T-helper 2 cell treated with Interferon-gamma antibody and Interleukin-4, amounts not matched to agents 5 μg/mL and 100 μg/mL, for 36 hours (primary cell): ENCODE data around the gene IPCEF1.

ENCODE experiments used
- DNase-seq: peaks from one replicate; pipeline ENCODE4 v3.0.0; 2021; ENCODE audit warnings: low spot score
- H3K27ac Mint-ChIP-seq: one replicate; pipeline ENCODE4 v1.8.0; 2021; ENCODE audit warnings: mild to moderate bottlenecking, mixed read lengths
- H3K27me3 Mint-ChIP-seq: one replicate; pipeline ENCODE4 v1.8.0; 2021; ENCODE audit warnings: low read depth, mixed read lengths
- H3K36me3 Mint-ChIP-seq: one replicate; pipeline ENCODE4 v1.8.0; 2021; ENCODE audit warnings: low read depth, mixed read lengths
- H3K4me1 Mint-ChIP-seq: one replicate; pipeline ENCODE4 v1.8.0; 2021; ENCODE audit warnings: low read depth, mixed read lengths
- H3K4me3 Mint-ChIP-seq: one replicate; pipeline ENCODE4 v1.8.0; 2022; ENCODE audit warnings: mild to moderate bottlenecking, moderate library complexity, mixed read lengths
- H3K9me3 Mint-ChIP-seq: one replicate; pipeline ENCODE4 v1.8.0; 2021; ENCODE audit warnings: mixed read lengths

IPCEF1 gene

DNA sequence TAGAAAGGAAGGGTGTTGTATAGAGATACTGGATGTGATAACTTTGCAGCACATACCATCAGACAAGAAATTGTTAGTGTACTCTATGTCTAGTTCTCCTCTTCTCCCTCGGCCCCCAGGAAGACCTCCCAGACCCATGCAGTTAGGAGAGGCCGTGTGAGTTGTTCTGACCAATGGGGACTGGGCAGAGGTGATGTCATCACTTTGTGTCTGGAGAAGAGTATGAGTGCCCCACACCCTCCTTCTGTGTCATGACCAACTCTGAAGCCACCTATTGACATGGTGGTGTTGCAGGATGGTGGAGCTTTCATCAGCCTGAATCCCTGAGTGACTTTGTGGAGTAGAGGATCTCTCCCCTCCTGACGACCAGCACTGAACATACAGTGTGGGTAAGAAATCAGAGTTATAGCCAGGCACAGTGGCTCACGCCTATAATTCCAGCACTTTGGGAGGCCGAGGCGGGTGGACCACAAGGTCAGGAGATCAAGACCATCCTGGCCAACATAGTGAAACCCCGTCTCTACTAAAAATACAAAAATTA, 72.2 kb downstream of the IPCEF1 start:
- no peaks in the 10 kb centered on the region for H3K4me1 Mint-ChIP-seq
- H3K36me3 Mint-ChIP-seq = no peaks in the 10 kb centered on the region
- peaks cover 13% of the 10 kb centered on the region for H3K27me3 Mint-ChIP-seq
- H3K27ac Mint-ChIP-seq = no peak overlapping the region
- no peak overlapping the region for H3K4me3 Mint-ChIP-seq
- DNase-seq = no peak
- no peaks in the 10 kb centered on the region for H3K9me3 Mint-ChIP-seq

- peaks cover 9% of the 10 kb centered on the region for H3K27me3 Mint-ChIP-seq
- H3K4me3 Mint-ChIP-seq = no peak overlapping the region
- no peaks in the 10 kb centered on the region for H3K9me3 Mint-ChIP-seq
- H3K27ac Mint-ChIP-seq = no peak overlapping the region
- H3K4me1 Mint-ChIP-seq = peaks cover 19% of the 10 kb centered on the region
- no peaks in the 10 kb centered on the region for H3K36me3 Mint-ChIP-seq
- no peak for DNase-seq
These were observed 76.1 kb downstream of the IPCEF1 start for GRCh38 chr6:154280521-154280920.

DNA sequence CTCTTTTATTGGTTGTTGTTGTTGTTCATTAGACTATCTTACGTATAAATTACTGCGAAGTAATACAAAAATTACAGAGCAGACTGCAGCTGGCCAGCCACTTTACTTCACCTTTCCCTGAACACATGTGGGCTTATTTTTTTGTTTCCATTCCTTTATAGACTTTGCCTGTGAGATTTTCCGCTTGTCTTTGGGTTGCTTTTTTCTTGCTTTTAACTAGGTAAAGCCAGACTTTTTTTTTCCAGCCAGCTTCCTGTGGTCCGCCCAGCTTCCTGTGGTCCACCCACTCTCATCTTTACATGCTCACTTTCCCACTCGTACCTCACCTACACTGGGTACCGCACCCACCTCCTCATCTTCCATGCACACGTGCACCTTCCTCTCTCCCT, 79.0 kb downstream of the IPCEF1 start:
- no peaks in the 10 kb centered on the region for H3K9me3 Mint-ChIP-seq
- DNase-seq = peak; percentile 27
- no peaks in the 10 kb centered on the region for H3K36me3 Mint-ChIP-seq
- peak overlapping the region; percentile 64 for H3K4me3 Mint-ChIP-seq
- H3K27ac Mint-ChIP-seq = peak overlapping the region; percentile 6
- H3K4me1 Mint-ChIP-seq = peaks cover 20% of the 10 kb centered on the region
- peaks cover 15% of the 10 kb centered on the region for H3K27me3 Mint-ChIP-seq

GRCh38 chr6:154276810-154277628, 79.6 kb downstream of the IPCEF1 start:
- H3K27ac Mint-ChIP-seq = no peak overlapping the region
- peaks cover 19% of the 10 kb centered on the region for H3K27me3 Mint-ChIP-seq
- peak overlapping the region; percentile 64 for H3K4me3 Mint-ChIP-seq
- no peaks in the 10 kb centered on the region for H3K36me3 Mint-ChIP-seq
- H3K4me1 Mint-ChIP-seq = peaks cover 20% of the 10 kb centered on the region
- no peak for DNase-seq
- no peaks in the 10 kb centered on the region for H3K9me3 Mint-ChIP-seq

GRCh38 chr6:154274168-154274567, 82.4 kb downstream of the IPCEF1 start:
- DNase-seq = no peak
- Mint-ChIP-seq H3K27ac (no peak overlapping the region), H3K4me3 (no peak overlapping the region), H3K9me3 (no peaks in the 10 kb centered on the region), H3K27me3 (peaks cover 20% of the 10 kb centered on the region), H3K4me1 (peaks cover 20% of the 10 kb centered on the region), H3K36me3 (no peaks in the 10 kb centered on the region)

DNA sequence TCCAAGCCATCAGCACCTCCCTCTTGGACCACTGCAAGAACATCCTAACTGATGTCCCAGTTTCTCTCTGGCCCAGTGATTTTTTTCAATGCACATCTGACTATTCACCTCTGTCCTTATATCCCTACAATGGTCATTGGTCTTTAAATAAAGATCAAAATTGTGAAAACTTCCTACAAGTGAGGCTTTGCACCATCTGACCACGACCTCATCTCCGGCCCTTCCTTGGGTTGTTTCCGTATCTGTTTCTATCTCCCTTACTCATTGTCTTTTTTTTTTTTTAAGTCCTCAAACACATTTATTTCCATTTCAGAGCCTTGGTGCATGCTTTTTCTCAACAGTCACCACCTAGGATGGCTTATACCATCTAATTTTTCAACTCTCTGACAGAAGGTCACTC, 88.1 kb downstream of the IPCEF1 start:
- Mint-ChIP-seq H3K4me1 (peaks cover 4% of the 10 kb centered on the region), H3K36me3 (no peaks in the 10 kb centered on the region), H3K9me3 (no peaks in the 10 kb centered on the region), H3K27ac (peak overlapping the region; percentile 9), H3K27me3 (peaks cover 20% of the 10 kb centered on the region), H3K4me3 (no peak overlapping the region)
- DNase-seq = no peak

DNA sequence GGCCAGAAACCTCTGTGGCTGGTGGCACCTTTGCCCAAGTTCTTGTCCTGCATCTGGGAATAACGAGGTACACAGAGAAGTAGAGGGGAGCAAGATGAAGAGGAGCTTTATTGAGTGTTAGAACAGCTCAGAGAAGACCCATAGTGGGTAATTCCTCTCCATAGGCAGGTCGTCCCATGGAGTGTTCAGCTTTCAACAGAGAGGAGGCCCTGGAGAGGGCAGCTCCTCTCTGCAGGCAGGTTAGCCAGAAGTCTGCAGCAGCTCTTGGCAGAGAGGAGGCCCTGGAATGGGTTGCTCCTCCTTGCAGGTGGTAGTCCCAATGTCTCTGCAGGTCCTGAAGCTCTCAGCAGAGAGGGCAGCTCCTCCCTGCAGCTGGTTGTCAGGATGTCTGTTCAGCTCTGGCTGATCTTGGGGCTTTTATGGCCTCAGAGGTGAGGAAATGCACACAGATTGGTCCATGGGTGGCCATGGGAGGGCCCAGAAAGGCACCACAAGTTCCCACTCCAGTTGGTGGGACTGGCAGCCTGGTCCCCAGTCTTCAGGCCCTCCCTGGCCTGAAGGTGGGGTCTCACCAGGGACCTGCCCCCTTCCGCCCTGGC, 89.0 kb downstream of the IPCEF1 start:
- no peaks in the 10 kb centered on the region for H3K9me3 Mint-ChIP-seq
- peaks cover 17% of the 10 kb centered on the region for H3K27me3 Mint-ChIP-seq
- H3K27ac Mint-ChIP-seq = no peak overlapping the region
- H3K4me1 Mint-ChIP-seq = peaks cover 4% of the 10 kb centered on the region
- H3K36me3 Mint-ChIP-seq = no peaks in the 10 kb centered on the region
- no peak overlapping the region for H3K4me3 Mint-ChIP-seq
- no peak for DNase-seq

DNA sequence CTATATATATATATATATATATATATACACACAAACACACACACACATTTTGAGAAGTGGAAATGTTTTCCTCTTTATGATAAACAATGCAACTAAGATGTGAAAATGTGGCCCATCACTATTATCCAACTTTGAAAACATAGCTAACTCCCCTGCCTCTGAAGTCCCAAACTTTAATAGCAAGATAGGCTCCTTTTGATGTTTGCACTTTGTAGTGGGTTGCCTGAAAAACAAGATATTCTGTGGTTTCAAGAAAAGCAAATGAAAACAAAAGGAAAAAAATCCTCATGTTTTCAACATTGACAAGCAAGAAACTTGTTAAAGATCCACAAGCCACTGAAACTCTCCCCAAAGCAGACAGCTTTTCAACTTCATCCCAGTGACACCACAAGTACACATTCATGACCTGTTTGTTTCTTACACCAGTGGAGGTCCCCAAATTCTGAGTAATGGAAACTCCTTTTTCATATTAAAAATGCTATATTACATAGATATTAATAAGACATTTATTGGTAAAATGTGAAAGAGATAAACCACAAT, 90.0 kb downstream of the IPCEF1 start:
- Mint-ChIP-seq H3K27me3 (peaks cover 17% of the 10 kb centered on the region), H3K36me3 (no peaks in the 10 kb centered on the region), H3K4me3 (peak overlapping the region; percentile 46), H3K27ac (no peak overlapping the region), H3K4me1 (peaks cover 4% of the 10 kb centered on the region), H3K9me3 (no peaks in the 10 kb centered on the region)
- no peak for DNase-seq

GRCh38 chr6:154261688-154262397, 94.8 kb downstream of the IPCEF1 start:
- no peak overlapping the region for H3K27ac Mint-ChIP-seq
- no peak overlapping the region for H3K4me3 Mint-ChIP-seq
- H3K4me1 Mint-ChIP-seq = peaks cover 17% of the 10 kb centered on the region
- no peak for DNase-seq
- H3K36me3 Mint-ChIP-seq = peaks cover 2% of the 10 kb centered on the region
- H3K9me3 Mint-ChIP-seq = peaks cover 6% of the 10 kb centered on the region
- H3K27me3 Mint-ChIP-seq = peaks cover 12% of the 10 kb centered on the region

GRCh38 chr6:154258064-154258757, 98.4 kb downstream of the IPCEF1 start:
- H3K9me3 Mint-ChIP-seq = peaks cover 33% of the 10 kb centered on the region
- H3K4me1 Mint-ChIP-seq = peaks cover 20% of the 10 kb centered on the region
- H3K36me3 Mint-ChIP-seq = peaks cover 19% of the 10 kb centered on the region
- H3K27me3 Mint-ChIP-seq = peaks cover 23% of the 10 kb centered on the region
- no peak for DNase-seq
- H3K27ac Mint-ChIP-seq = no peak overlapping the region
- no peak overlapping the region for H3K4me3 Mint-ChIP-seq

DNA sequence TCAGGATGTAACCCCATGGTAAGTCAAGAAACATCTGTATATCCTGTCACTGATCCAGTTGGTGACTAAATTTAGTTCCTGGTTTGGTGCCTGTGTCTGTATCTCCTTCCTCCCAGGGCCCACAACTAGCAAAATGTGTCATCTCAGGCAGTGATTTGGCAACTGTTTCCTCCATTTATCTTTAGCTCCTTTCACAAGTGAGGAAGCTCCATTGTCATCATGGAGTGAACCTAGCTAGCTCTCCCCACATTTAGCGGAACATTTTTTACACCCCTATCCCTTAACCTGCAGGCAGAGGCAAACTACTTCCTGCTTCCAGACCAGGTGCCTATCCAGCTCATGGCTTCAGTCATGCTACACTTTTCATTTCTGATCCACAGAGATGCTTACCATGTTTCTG, 99.5 kb downstream of the IPCEF1 start:
- Mint-ChIP-seq H3K27me3 (peaks cover 28% of the 10 kb centered on the region), H3K27ac (no peak overlapping the region), H3K36me3 (peaks cover 19% of the 10 kb centered on the region), H3K4me1 (peaks cover 22% of the 10 kb centered on the region), H3K9me3 (peaks cover 33% of the 10 kb centered on the region), H3K4me3 (no peak overlapping the region)
- no peak for DNase-seq

DNA sequence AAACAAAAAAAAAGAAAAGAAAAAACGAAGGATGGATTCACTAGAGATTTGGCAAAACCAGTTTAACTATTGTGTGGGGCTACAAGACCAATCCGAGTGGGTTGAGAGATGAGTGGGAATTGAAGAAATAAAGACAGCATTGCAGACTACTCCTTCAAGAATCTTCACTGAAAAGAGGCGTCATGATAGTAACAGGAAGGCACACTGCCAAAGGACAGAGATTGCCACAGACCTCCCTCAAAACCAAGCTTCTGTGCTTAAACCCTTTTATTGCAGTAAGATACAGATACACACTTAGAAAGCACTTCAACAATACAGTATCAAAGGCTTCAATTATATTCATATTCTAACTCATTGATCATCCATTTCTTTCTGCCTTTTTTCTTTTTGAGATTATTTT, 103.9 kb downstream of the IPCEF1 start:
- peaks cover 33% of the 10 kb centered on the region for H3K9me3 Mint-ChIP-seq
- H3K36me3 Mint-ChIP-seq = peaks cover 19% of the 10 kb centered on the region
- peak overlapping the region; percentile 7 for H3K27ac Mint-ChIP-seq
- DNase-seq = no peak
- peaks cover 26% of the 10 kb centered on the region for H3K27me3 Mint-ChIP-seq
- H3K4me1 Mint-ChIP-seq = peaks cover 55% of the 10 kb centered on the region
- no peak overlapping the region for H3K4me3 Mint-ChIP-seq

GRCh38 chr6:154251116-154251515, 105.5 kb downstream of the IPCEF1 start:
- DNase-seq = no peak
- peaks cover 16% of the 10 kb centered on the region for H3K36me3 Mint-ChIP-seq
- no peak overlapping the region for H3K27ac Mint-ChIP-seq

More at GRCh38 chr6:154251116-154251515, 105.5 kb downstream of the IPCEF1 start:
- H3K4me1 Mint-ChIP-seq = peaks cover 59% of the 10 kb centered on the region
- H3K9me3 Mint-ChIP-seq = peaks cover 21% of the 10 kb centered on the region
- H3K27me3 Mint-ChIP-seq = peaks cover 29% of the 10 kb centered on the region
- no peak overlapping the region for H3K4me3 Mint-ChIP-seq
